ENCODE data around the gene PITPNC1. TPM values are rescaled to one million over a fixed set of nuclear protein-coding genes. Genes with fewer than 3 reads are reported as not detected.

The PITPNC1 gene
- total and polyA plus RNA-seq, 2 of the 13 experiments (the other 11 are each of a cell fraction or from before 2014, with no cell fraction given) = 4.1 to 5.7 TPM

DNA sequence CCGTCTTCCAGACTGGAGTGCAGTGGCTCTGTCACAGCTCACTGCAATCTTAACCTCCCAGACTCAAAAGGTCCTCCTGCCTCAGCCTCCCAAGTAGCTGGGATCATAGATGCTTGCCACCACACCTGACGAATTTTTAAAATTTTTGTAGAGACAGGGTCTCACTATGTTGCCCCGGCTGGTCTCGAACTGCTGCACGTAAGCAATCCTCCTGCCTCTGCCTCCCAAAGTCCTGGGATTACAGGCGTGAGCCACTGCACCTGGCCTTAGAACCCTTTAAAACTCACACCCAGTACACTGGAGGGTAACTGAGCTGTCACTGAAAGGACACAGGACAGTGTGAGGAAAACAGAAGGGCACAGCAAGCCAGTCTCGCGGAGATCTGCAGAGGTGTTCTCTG, 243.0 kb downstream of the PITPNC1 start:
- no peaks in the 10 kb centered on the region for H4K20me1 ChIP-seq (ENCODE audit: insufficient read depth, low read length)
- TF ChIP-seq ZNF121 (CRISPR knock-in tag; IDR thresholded peaks at IDR 0.05) (peak; percentile 60), ELF3 (CRISPR knock-in tag; IDR thresholded peaks at IDR 0.05) (no peak)
- in situ Hi-C loops (cut with HindIII; ENCODE audit: extremely low pct_ligation_motif_present, low pct_unique_long_range_greater_than_20kb) = no loop called here
- BruUV-seq (replicated peaks) = no TSS peak
- WGBS (ENCODE audit: low lambda C conversion rate) = 71% methylated on average over 8 of the region's 8 CpGs
- no peaks in the 10 kb centered on the region for H3K27me3 ChIP-seq (ENCODE audit: control insufficient read depth in 1 of 2, insufficient read depth in 2 of 2, low read length in 2 of 2)
- no peak for FAIRE-seq
- H3K79me2 ChIP-seq (ENCODE audit: insufficient read depth, low read length) = no peaks in the 10 kb centered on the region
- H3K36me3 ChIP-seq (replicated peaks in 1 of 2; ENCODE audit: control insufficient read depth in 1 of 2, insufficient read depth in 2 of 2, low read length in 2 of 2) = no peaks in the 10 kb centered on the region
- no peak overlapping the region for H3K27ac ChIP-seq (ENCODE audit: extremely low read length, insufficient read depth, low read length)
- ChIA-PET POLR2A (no interaction called here), CTCF (ENCODE audit: low intra/inter-chr PET ratio, low total read pairs) (no interaction called here)
- H2AFZ ChIP-seq (ENCODE audit: low read length) = no peak overlapping the region
- no peak overlapping the region for H3K9ac ChIP-seq (ENCODE audit: insufficient read depth, low read depth, low read length)
- H3K9me3 ChIP-seq (ENCODE audit: low read length) = no peaks in the 10 kb centered on the region
- no peak overlapping the region for H3K4me2 ChIP-seq (ENCODE audit: low read depth, low read length)
- no peak for DNase-seq (ENCODE audit: low spot score)
- H3K4me3 ChIP-seq (replicated peaks in 1 of 3; ENCODE audit: insufficient read depth in 1 of 3, low read depth in 2 of 3, low read length in 3 of 3) = no peak overlapping the region
- ATAC-seq = peak; percentile 43; the same call in 1 of the 3 replicates
- intact Hi-C loops (cut with micrococcal nuclease; ENCODE audit: unreplicated experiment) = no loop called here
- H3K4me1 ChIP-seq (ENCODE audit: insufficient read depth, low read length) = peaks cover 18% of the 10 kb centered on the region; the same call in 1 of the 2 replicates

DNA sequence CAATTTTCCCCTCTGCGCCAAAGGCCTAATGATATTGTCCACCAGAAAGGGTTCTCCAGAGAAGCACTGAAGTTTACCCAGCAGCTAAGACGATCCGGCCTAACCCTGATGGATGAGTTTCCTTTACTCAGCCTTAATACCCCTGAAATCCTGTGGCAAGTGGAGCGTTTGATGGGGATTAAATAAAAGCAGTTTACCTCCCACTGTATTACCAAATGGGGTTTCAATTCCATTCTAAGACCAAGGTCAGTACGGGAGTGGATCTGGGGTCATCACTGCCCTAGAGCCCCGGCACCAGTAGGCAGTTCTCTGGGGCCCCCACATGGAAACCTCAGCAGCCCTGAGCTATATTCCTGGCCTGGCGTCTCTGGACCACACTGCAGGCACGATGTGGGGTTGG, 243.6 kb downstream of the PITPNC1 start:
- no peak overlapping the region for H3K4me3 ChIP-seq (replicated peaks in 1 of 3; ENCODE audit: insufficient read depth in 1 of 3, low read depth in 2 of 3, low read length in 3 of 3)
- DNase-seq (ENCODE audit: low spot score) (no peak), FAIRE-seq (no peak), ATAC-seq (no peak)
- H3K9me3 ChIP-seq (ENCODE audit: low read length) = no peaks in the 10 kb centered on the region
- no peaks in the 10 kb centered on the region for H3K79me2 ChIP-seq (ENCODE audit: insufficient read depth, low read length)
- H3K4me2 ChIP-seq (ENCODE audit: low read depth, low read length) = no peak overlapping the region
- no peaks in the 10 kb centered on the region for H3K27me3 ChIP-seq (ENCODE audit: control insufficient read depth in 1 of 2, insufficient read depth in 2 of 2, low read length in 2 of 2)
- H3K36me3 ChIP-seq (replicated peaks in 1 of 2; ENCODE audit: control insufficient read depth in 1 of 2, insufficient read depth in 2 of 2, low read length in 2 of 2) = no peaks in the 10 kb centered on the region
- no TSS peak for BruUV-seq (replicated peaks)
- ChIA-PET CTCF (ENCODE audit: low intra/inter-chr PET ratio, low total read pairs) (no interaction called here), POLR2A (no interaction called here)
- H4K20me1 ChIP-seq (ENCODE audit: insufficient read depth, low read length) = no peaks in the 10 kb centered on the region
- H3K9ac ChIP-seq (ENCODE audit: insufficient read depth, low read depth, low read length) = no peak overlapping the region
- H2AFZ ChIP-seq (ENCODE audit: low read length) = no peak overlapping the region
- intact Hi-C loops (cut with micrococcal nuclease; ENCODE audit: unreplicated experiment) = no loop called here
- H3K27ac ChIP-seq (ENCODE audit: extremely low read length, insufficient read depth, low read length) = no peak overlapping the region
- in situ Hi-C loops (cut with HindIII; ENCODE audit: extremely low pct_ligation_motif_present, low pct_unique_long_range_greater_than_20kb) = no loop called here
- peaks cover 16% of the 10 kb centered on the region; the same call in 1 of the 2 replicates for H3K4me1 ChIP-seq (ENCODE audit: insufficient read depth, low read length)
- no peak for TF ChIP-seq ZNF674 (CRISPR knock-in tag; IDR thresholded peaks at IDR 0.05; ENCODE audit: low read depth)
- TF ChIP-seq, protein P1, sequence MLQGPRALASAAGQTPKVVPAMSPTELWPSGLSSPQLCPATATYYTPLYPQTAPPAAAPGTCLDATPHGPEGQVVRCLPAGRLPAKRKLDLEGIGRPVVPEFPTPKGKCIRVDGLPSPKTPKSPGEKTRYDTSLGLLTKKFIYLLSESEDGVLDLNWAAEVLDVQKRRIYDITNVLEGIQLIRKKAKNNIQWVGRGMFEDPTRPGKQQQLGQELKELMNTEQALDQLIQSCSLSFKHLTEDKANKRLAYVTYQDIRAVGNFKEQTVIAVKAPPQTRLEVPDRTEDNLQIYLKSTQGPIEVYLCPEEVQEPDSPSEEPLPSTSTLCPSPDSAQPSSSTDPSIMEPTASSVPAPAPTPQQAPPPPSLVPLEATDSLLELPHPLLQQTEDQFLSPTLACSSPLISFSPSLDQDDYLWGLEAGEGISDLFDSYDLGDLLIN (CRISPR knock-in tag; IDR thresholded peaks at IDR 0.05; ENCODE audit: borderline replicate concordance) = no peak
- WGBS (ENCODE audit: low lambda C conversion rate) = 51% methylated on average over 6 of the region's 8 CpGs
